Stimulated activated CD4-positive, alpha-beta T cell treated with anti-CD3 and anti-CD28 coated beads, Interleukin-15, amount 100 ng/mL, for 1 hour (primary cell): ENCODE measurements around the gene UBQLN1.
A peak's percentile ranks its signal among the peaks of the same experiment; 100 is the strongest.
"Not testable (repeated sequence)": the region's sequence is repeated elsewhere in the genome, so short reads cannot be mapped to it uniquely, and the experiment has no call there.

Experiments used
- DNase-seq, 2 donors: peaks; one replicate each; pipeline ENCODE4 v3.0.0-alpha.2; 2020; ENCODE audit warnings: low read depth in 1 of 2, low spot score in 1 of 2

The UBQLN1 gene

GRCh38 chr9:83633676-83634075 lies 74.1 kb downstream of the UBQLN1 start:
- DNase-seq = no peak

GRCh38 chr9:83633255-83633654 lies 74.5 kb downstream of the UBQLN1 start:
- no peak for DNase-seq

GRCh38 chr9:83630938-83631457 lies 76.8 kb downstream of the UBQLN1 start:
- DNase-seq = no peak

- no peak for DNase-seq
Measured at GRCh38 chr9:83629433-83630104, 78.2 kb downstream of the UBQLN1 start.

- no peak for DNase-seq
Measured at GRCh38 chr9:83628540-83628939, 79.2 kb downstream of the UBQLN1 start.

- no peak for DNase-seq
Measured at GRCh38 chr9:83625178-83625577, 82.6 kb downstream of the UBQLN1 start.

- no peak for DNase-seq
Measured at GRCh38 chr9:83623679-83624076, 84.1 kb downstream of the UBQLN1 start.

- peak; percentile 39 to 48 for DNase-seq
Measured at GRCh38 chr9:83622939-83623678, 84.6 kb downstream of the UBQLN1 start, which contains the start of gene IDNK. TSS of gene IDNK (plus strand) at chr9:83623143. CDS start at chr9:83623172, 29 bp downstream.

GRCh38 chr9:83622433-83622938 lies 85.3 kb downstream of the UBQLN1 start:
- DNase-seq = no peak

GRCh38 chr9:83620841-83621636 lies 86.7 kb downstream of the UBQLN1 start:
- DNase-seq = no peak

- DNase-seq = no peak
Measured at GRCh38 chr9:83617299-83617698, 90.5 kb downstream of the UBQLN1 start.

GRCh38 chr9:83613298-83613697 lies 94.5 kb downstream of the UBQLN1 start:
- DNase-seq = not testable (repeated sequence)
